NT2/D1 (cell line): ENCODE data around the gene ISOC1.

Experiments
- DNase-seq: peaks from one replicate; pipeline ENCODE4 v3.0.0-alpha.2; 2011; ENCODE audit warnings: low read depth, low spot score
- H3K27me3 ChIP-seq: 2 replicates; pipeline ENCODE4 v1.6.0; 2011; ENCODE audit warnings: mild to moderate bottlenecking; ENCODE audit not compliant: insufficient read length, insufficient read depth
- H3K36me3 ChIP-seq: 2 replicates; pipeline ENCODE4 v1.6.1; 2011; ENCODE audit warnings: mild to moderate bottlenecking, low read length, mixed read lengths; ENCODE audit not compliant: insufficient read depth, insufficient read length
- H3K4me1 ChIP-seq: 2 replicates; pipeline ENCODE4 v1.5.1; 2011; ENCODE audit not compliant: insufficient read depth, insufficient read length
- H3K4me3 ChIP-seq: 2 replicates; pipeline ENCODE4 v1.5.1; 2011; ENCODE audit warnings: low read depth; ENCODE audit not compliant: insufficient read length
- H3K9ac ChIP-seq: 2 replicates; pipeline ENCODE4 v1.6.0; 2011; ENCODE audit warnings: low read depth; ENCODE audit not compliant: insufficient read length
- H3K9me3 ChIP-seq: 2 replicates; pipeline ENCODE4 v1.5.1; 2011; ENCODE audit warnings: mild to moderate bottlenecking, low read length; ENCODE audit not compliant: insufficient read depth
- SUZ12 ChIP-seq: IDR thresholded peaks from 2 replicates; pipeline ENCODE4 v1.6.1; 2011; ENCODE audit not compliant: insufficient read length, insufficient read depth; ENCODE audit errors: extremely low read depth
- YY1 ChIP-seq: IDR thresholded peaks from 2 replicates; pipeline ENCODE4 v1.6.1; 2011; ENCODE audit not compliant: insufficient read length, insufficient read depth
- ZNF274 ChIP-seq: IDR thresholded peaks from 2 replicates; pipeline ENCODE4 v1.6.1; 2011; ENCODE audit warnings: mild to moderate bottlenecking, low read depth, low read length

Gene ISOC1

DNA sequence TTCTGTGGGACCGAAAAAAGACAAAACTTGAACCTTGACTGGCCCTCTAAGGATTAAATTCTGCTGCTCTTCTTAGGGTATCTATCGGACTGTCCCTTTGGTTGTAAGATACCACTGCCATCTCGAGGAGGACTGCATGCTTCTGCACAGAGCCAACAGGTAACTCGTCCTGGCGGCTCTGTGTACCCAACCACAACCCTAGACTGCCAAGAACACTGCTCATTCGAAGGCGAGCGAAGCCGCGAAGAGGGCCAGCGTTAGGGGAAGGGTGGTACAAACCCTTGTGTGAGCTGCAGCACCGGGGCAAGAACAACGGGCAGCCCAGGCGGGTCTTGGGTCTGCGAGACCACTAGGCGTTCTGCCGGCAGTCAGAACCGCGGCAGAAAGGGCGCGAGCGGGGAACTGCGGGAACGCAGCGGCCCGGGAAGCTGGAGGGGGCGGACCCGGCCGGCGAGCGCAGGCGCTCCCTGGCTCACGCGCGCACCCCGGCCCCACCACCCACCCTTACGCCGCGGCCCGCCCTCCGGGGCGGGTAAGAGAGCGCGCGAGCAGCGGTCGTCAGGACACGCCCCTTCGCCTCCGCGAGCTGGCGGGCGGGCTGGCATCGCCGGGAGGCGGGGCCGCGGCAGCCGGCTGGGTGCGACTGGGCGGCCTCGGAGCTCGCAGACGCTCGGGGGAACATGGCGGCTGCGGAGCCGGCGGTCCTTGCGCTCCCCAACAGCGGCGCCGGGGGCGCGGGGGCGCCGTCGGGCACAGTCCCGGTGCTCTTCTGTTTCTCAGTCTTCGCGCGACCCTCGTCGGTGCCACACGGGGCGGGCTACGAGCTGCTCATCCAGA is at the start of gene ISOC1:
ISOC1 (plus strand) TSS at position 663 of the 837 bp plus-strand sequence; CDS start at position 681, 18 bp downstream.
- no peaks in the 10 kb centered on the region for H3K4me1 ChIP-seq
- TF ChIP-seq SUZ12 (no peak), YY1 (peak; percentile 23)
- peak within 1 kb of the TSS; percentile 93 for H3K4me3 ChIP-seq
- H3K9me3 ChIP-seq: no peaks in the 10 kb centered on the region
- peaks cover 5% of the 10 kb centered on the region for H3K36me3 ChIP-seq
- H3K9ac ChIP-seq: peak within 1 kb of the TSS; percentile 96
- H3K27me3 ChIP-seq: no peaks in the 10 kb centered on the region
- peak; percentile 72 for DNase-seq

DNA sequence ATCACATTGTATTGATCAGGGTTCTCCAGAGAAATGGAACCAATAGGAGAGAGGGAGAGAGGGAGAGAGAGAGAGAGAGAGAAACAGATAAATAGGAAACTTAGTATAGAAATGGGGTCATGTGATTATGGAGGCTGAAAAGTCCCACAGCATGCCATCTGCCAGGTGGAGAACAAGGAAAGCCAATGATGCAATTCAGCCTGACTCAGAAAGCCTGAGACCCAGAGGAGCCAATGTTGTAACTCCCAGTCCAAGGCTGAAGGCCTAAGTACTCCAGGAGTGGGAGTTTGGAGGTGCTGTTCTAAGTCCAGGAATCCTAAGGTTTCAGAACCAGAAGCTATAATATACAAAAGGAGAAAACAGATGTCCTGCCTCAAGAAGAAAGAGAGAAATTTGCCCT is 48.4 kb upstream of the ISOC1 start:
- Histone ChIP-seq H3K4me3 (no peak overlapping the region), H3K27me3 (no peaks in the 10 kb centered on the region), H3K4me1 (no peaks in the 10 kb centered on the region), H3K9ac (no peak overlapping the region), H3K9me3 (no peaks in the 10 kb centered on the region), H3K36me3 (no peaks in the 10 kb centered on the region)
- no peak for TF ChIP-seq ZNF274
- no peak for TF ChIP-seq YY1
- no peak for TF ChIP-seq SUZ12
- no peak for DNase-seq

DNA sequence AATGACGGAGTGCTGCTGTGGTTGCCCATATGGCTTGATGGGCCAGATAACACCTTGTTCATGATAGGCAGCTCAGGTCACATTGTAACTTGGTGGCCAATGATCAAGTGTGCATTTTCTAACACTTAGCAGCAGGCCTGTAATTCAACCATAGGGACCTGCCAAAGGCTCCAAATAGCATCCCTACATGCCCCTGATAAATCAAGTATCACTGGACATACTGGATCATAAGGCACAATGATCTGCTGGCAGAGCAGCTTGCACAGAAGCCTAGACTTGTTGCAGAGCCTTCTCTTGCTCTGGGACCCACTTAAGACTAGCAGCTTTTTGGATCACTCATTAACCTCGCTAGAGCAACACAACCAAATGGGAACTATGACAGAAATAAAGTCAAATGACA is 46.0 kb upstream of the ISOC1 start:
- no peaks in the 10 kb centered on the region for H3K27me3 ChIP-seq
- DNase-seq: no peak
- H3K9ac ChIP-seq: no peak overlapping the region
- no peaks in the 10 kb centered on the region for H3K9me3 ChIP-seq
- no peaks in the 10 kb centered on the region for H3K36me3 ChIP-seq
- TF ChIP-seq ZNF274 (no peak), YY1 (no peak), SUZ12 (no peak)
- H3K4me1 ChIP-seq: no peaks in the 10 kb centered on the region
- H3K4me3 ChIP-seq: no peak overlapping the region

DNA sequence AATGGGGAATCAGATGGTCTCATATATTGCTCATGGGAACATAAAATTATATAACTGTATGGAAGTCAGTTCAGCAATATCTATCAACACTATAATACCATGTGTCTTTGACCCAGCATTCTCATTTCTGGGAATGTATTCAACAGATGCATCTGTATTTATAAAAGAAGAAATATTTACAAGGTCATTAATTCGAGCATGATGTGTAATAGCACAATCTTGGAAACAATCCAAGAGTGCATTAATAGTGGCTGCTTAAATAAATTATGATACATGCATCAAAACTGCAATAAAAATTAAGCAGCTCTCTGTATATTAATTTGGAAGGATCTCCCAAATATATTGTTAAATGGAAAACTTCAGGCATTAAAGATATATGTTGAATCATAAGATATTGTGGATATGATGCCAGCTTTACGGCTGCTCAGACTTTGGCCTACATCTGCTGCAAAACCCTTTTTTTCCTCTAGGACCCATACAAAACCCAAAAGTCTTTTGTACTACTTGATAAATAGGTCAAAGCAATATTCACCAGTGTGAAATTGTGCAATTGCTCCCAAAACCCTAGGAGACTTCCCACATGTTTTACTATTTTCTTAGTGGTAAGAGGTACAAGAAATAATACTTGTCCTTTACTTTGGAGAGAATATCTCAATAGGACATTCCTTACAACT is 45.3 kb upstream of the ISOC1 start:
- DNase-seq: no peak
- H3K9me3 ChIP-seq: no peaks in the 10 kb centered on the region
- H3K9ac ChIP-seq: no peak overlapping the region

DNA sequence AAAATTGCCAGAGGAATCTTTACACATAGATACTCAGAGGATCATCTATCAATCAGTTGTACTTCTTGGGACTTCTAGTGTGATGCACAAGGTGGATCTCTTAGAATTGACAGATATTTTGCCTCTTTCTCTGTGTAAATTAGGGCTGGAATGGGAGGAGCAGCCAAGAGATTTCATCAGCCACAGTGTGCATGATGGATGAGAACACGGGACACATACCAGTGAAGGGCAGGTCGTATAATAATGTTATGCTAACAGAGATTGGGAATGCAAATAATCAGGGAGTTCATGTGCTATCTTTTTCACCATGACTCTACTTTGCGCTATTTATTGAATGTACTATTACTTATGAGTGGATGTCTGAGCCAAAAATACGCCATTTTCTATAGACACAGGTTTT is 43.3 kb upstream of the ISOC1 start:
- Histone ChIP-seq H3K9me3 (no peaks in the 10 kb centered on the region), H3K4me1 (no peaks in the 10 kb centered on the region), H3K36me3 (no peaks in the 10 kb centered on the region), H3K4me3 (no peak overlapping the region), H3K27me3 (no peaks in the 10 kb centered on the region), H3K9ac (no peak overlapping the region)
- no peak for TF ChIP-seq YY1
- TF ChIP-seq SUZ12: no peak
- DNase-seq: no peak

More for the DNA sequence above, 45.3 kb upstream of the ISOC1 start:
- H3K4me3 ChIP-seq: no peak overlapping the region
- no peaks in the 10 kb centered on the region for H3K27me3 ChIP-seq
- no peaks in the 10 kb centered on the region for H3K36me3 ChIP-seq
- H3K4me1 ChIP-seq: no peaks in the 10 kb centered on the region
- TF ChIP-seq YY1: no peak

DNA sequence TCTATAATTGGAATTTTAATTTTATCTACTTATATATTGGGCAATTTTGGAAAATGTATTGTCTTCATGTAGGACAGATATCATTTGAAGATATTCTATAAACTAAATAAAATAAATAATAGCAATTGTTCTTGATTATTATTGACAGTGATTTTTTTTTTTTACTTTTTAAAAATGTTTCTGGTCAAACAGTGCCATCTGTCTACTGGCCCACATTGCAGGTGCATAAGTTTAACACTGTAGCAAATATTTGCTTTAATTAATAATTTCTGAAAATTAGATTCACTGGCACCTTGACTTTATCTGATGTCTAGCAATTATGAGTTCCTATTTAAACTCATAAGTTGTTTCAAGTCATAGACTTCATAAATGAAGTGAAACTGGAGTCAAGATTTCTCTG is 41.1 kb upstream of the ISOC1 start:
- DNase-seq: no peak
- H3K36me3 ChIP-seq: no peaks in the 10 kb centered on the region
- H3K27me3 ChIP-seq: no peaks in the 10 kb centered on the region
- no peaks in the 10 kb centered on the region for H3K4me1 ChIP-seq
- TF ChIP-seq SUZ12 (no peak), ZNF274 (no peak), YY1 (no peak)
- no peaks in the 10 kb centered on the region for H3K9me3 ChIP-seq
- no peak overlapping the region for H3K4me3 ChIP-seq
- no peak overlapping the region for H3K9ac ChIP-seq

DNA sequence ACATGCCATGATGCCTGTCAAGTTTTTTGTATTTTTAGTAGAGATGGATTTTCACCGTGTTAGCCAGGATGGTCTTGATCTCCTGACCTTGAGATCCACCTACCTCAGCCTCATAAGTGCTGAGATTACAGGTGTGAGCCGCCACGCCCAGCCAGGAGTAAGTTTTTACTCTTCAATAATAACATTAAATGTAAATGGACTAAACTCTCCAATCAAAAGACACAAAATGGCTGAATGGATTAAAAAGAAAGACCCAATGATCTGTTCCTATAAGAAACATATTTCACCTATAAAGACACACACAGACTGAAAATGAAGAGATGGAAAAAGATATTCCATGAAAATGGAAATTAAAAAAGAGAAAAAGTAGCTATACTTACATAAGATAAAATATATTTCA is 37.2 kb upstream of the ISOC1 start:
- no peak overlapping the region for H3K9ac ChIP-seq
- H3K4me1 ChIP-seq: no peaks in the 10 kb centered on the region
- H3K27me3 ChIP-seq: no peaks in the 10 kb centered on the region
- DNase-seq: no peak
- no peaks in the 10 kb centered on the region for H3K36me3 ChIP-seq
- TF ChIP-seq YY1 (no peak), SUZ12 (no peak), ZNF274 (no peak)
- no peaks in the 10 kb centered on the region for H3K9me3 ChIP-seq
- H3K4me3 ChIP-seq: no peak overlapping the region
